DND-41 (cell line): Measurements from ENCODE around the gene STK16.

Experiments used
- EZH2 ChIP-seq: IDR thresholded peaks from 3 replicates; pipeline ENCODE4 v1.6.1; 2012; ENCODE audit warnings: borderline replicate concordance, low read depth, mild to moderate bottlenecking, moderate library complexity, low read length, inconsistent platforms; ENCODE audit not compliant: severe bottlenecking
- TF ChIP-seq, protein P1 (sequence below): IDR thresholded peaks from 2 replicates; pipeline ENCODE4 v1.5.1; 2012; ENCODE audit warnings: borderline replicate concordance, low read length, moderate library complexity, mild to moderate bottlenecking; ENCODE audit not compliant: poor library complexity, severe bottlenecking; ENCODE audit errors: extremely low read depth

DNA sequence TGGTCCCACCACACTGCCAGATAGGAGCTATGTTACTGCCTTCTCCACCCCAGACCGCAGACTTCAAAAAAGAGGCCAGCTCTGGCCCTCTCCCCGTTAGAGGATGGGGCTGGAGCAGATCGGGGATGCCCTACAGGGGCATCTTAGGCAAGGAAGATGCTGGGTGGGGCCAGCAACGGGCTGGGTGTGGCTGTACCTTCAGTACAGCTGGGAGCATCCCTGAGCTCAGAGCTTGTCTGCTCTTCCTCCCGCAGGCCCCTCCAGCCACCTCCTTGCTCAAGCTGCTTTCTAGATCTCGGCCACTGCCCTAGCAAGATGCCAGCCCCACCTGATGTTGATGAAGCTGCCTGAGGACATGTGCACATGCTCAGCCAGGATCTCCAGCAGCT lies 54.1 kb downstream of the STK16 start:
- TF ChIP-seq, protein P1, sequence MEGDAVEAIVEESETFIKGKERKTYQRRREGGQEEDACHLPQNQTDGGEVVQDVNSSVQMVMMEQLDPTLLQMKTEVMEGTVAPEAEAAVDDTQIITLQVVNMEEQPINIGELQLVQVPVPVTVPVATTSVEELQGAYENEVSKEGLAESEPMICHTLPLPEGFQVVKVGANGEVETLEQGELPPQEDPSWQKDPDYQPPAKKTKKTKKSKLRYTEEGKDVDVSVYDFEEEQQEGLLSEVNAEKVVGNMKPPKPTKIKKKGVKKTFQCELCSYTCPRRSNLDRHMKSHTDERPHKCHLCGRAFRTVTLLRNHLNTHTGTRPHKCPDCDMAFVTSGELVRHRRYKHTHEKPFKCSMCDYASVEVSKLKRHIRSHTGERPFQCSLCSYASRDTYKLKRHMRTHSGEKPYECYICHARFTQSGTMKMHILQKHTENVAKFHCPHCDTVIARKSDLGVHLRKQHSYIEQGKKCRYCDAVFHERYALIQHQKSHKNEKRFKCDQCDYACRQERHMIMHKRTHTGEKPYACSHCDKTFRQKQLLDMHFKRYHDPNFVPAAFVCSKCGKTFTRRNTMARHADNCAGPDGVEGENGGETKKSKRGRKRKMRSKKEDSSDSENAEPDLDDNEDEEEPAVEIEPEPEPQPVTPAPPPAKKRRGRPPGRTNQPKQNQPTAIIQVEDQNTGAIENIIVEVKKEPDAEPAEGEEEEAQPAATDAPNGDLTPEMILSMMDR, result no peak
- TF ChIP-seq EZH2, result no peak
